CD4-positive, alpha-beta T cell treated with Interleukin-15 for 4 hours (primary cell): Measurements from ENCODE around the gene RHBG.
A peak's percentile ranks its signal among the peaks of the same experiment; 100 is the strongest.
"Not testable (repeated sequence)": the region's sequence is repeated elsewhere in the genome, so short reads cannot be mapped to it uniquely, and the experiment has no call there.

ENCODE experiments used
- DNase-seq: peaks from one replicate; pipeline ENCODE4 v3.0.0-alpha.2; 2020; ENCODE audit warnings: low spot score

The RHBG gene

GRCh38 chr1:156368889-156369684 lies at the start of gene RHBG:
RHBG (plus strand) TSS chr1:156369211; CDS start chr1:156369250, 39 bp downstream.
- DNase-seq, result no peak

DNA sequence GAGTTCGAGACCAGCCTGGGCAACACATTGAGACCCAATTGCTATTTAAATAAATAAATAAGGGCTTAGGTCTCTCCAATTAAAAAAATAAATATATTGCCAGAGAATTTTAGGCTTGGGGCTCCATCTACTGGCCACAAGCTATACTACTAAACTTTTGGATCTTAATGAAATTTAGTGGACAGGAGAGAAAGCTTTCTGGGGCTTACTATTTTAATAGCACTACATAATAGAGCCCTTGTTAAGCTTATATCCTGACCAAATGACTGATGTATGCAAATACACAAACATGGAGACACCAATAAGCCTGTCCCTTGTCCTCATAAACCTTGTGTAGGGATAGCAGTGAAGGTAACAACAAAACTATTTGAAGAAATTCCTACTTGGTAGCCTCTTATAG lies 49.3 kb upstream of the RHBG start:
- DNase-seq, result peak; percentile 35

DNA sequence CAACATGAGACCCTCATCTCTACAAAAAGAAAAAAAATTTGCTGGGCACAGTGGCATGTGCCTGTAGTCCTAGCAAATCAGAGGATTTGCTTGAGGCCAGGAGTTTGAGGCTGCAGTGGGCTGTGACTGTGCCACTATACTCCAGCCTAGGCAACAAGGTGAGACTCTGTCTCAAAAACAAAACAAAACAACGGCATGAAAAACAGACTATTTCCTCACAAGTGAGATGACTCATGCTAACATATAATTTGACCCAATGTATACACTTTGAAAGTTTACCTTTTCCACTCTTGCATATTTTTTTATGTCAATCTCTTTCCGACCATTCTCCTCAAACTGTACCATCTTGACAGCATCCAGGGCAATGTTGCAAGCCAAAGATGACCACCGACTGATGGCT lies 48.5 kb upstream of the RHBG start:
- DNase-seq, result no peak

GRCh38 chr1:156323179-156323578 lies 45.8 kb upstream of the RHBG start:
- not testable (repeated sequence) for DNase-seq

- no peak for DNase-seq
Observed at GRCh38 chr1:156336242-156336641, 32.8 kb upstream of the RHBG start.

- DNase-seq, result no peak
Observed at GRCh38 chr1:156337052-156337887, 31.7 kb upstream of the RHBG start.

- peak; percentile 1 for DNase-seq
Observed at GRCh38 chr1:156337888-156338179, 31.2 kb upstream of the RHBG start.

GRCh38 chr1:156338180-156338976 lies 30.6 kb upstream of the RHBG start, which contains the start of the genes CCT3 and TSACC:
CCT3 (minus strand) TSS chr1:156338292; CDS start chr1:156338184, 108 bp downstream.
TSACC (plus strand) TSS chr1:156338526; CDS start chr1:156339758, 1,232 bp downstream.
- peak; percentile 100 for DNase-seq

GRCh38 chr1:156342166-156342955 lies 26.6 kb upstream of the RHBG start:
- DNase-seq, result no peak

GRCh38 chr1:156344409-156344808 lies 24.6 kb upstream of the RHBG start:
- DNase-seq, result no peak

GRCh38 chr1:156346035-156346434 lies 23.0 kb upstream of the RHBG start:
- DNase-seq, result not testable (repeated sequence)

- no peak for DNase-seq
Observed at GRCh38 chr1:156346636-156347035, 22.4 kb upstream of the RHBG start.

GRCh38 chr1:156347331-156347730 lies 21.7 kb upstream of the RHBG start:
- no peak for DNase-seq

- not testable (repeated sequence) for DNase-seq
Observed at GRCh38 chr1:156352481-156352880, 16.5 kb upstream of the RHBG start.

GRCh38 chr1:156356262-156356874 lies 12.6 kb upstream of the RHBG start:
- DNase-seq, result no peak

GRCh38 chr1:156356875-156357534 lies 12.0 kb upstream of the RHBG start:
- peak; percentile 72 for DNase-seq

GRCh38 chr1:156357977-156358376 lies 11.0 kb upstream of the RHBG start:
- DNase-seq, result no peak

DNA sequence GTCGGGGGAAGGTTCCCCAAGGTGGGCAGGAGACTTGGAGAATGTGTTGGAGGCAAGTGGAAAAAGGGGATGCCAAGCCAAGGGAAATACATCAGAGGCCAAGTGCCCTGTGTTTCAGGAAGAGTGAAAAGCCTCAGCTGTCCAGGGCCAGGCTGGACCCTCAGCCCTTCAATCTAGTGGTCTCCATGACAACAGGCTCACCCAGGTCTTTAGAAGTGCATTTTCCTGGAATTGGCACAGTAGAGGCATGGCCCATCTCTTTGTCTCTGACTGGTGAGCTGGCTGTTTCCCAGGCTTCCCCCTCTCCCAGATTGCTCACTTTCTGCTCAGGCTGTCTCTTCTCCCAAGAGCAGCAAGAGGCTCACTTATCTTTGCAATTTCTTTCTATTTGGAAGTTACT lies 10.4 kb upstream of the RHBG start:
- no peak for DNase-seq

GRCh38 chr1:156359249-156359648 lies 9.8 kb upstream of the RHBG start:
- no peak for DNase-seq

GRCh38 chr1:156359973-156360372 lies 9.0 kb upstream of the RHBG start:
- DNase-seq, result no peak
